Fibroblast of upper back skin (primary cell): ENCODE results near the gene TXK.
"Not testable (repeated sequence)": the region's sequence is repeated elsewhere in the genome, so short reads cannot be mapped to it uniquely, and the experiment has no call there.

ENCODE experiments used
- DNase-seq: peaks from one replicate; pipeline ENCODE4 v3.0.0-alpha.2; 2013

TXK gene

GRCh38 chr4:48134081-48134480 is at the start of gene TXK:
TSS of gene TXK (minus strand) at chr4:48134250. CDS start at chr4:48134170, 80 bp downstream.
- DNase-seq = no peak

GRCh38 chr4:48180234-48180633 is 46.2 kb upstream of the TXK start:
- peak; percentile 58 for DNase-seq

- no peak for DNase-seq
These were observed 44.9 kb upstream of the TXK start for GRCh38 chr4:48178931-48179330.

- DNase-seq = no peak
These were observed 41.8 kb upstream of the TXK start for GRCh38 chr4:48175806-48176205.

- DNase-seq = no peak
These were observed 41.3 kb upstream of the TXK start for GRCh38 chr4:48175328-48175727.

- DNase-seq = peak; percentile 90
These were observed 39.3 kb upstream of the TXK start for GRCh38 chr4:48173056-48173991.

GRCh38 chr4:48172651-48173050 is 38.6 kb upstream of the TXK start:
- DNase-seq = no peak

GRCh38 chr4:48169636-48170035 is 35.6 kb upstream of the TXK start:
- DNase-seq = no peak

- no peak for DNase-seq
These were observed 33.7 kb upstream of the TXK start for GRCh38 chr4:48167538-48168263.

GRCh38 chr4:48164561-48164960 is 30.5 kb upstream of the TXK start:
- not testable (repeated sequence) for DNase-seq

- DNase-seq = no peak
These were observed 29.7 kb upstream of the TXK start for GRCh38 chr4:48163746-48164145.

- DNase-seq = peak; percentile 31
These were observed 28.1 kb upstream of the TXK start for GRCh38 chr4:48162162-48162561.

- DNase-seq = no peak
These were observed 23.2 kb upstream of the TXK start for GRCh38 chr4:48157271-48157670.

GRCh38 chr4:48156423-48156822 is 22.4 kb upstream of the TXK start:
- DNase-seq = no peak

GRCh38 chr4:48153791-48154550 is 19.9 kb upstream of the TXK start:
- no peak for DNase-seq

- DNase-seq = no peak
These were observed 18.2 kb upstream of the TXK start for GRCh38 chr4:48152259-48152658.

- DNase-seq = no peak
These were observed 15.8 kb upstream of the TXK start for GRCh38 chr4:48149827-48150370.

GRCh38 chr4:48147621-48148020 is 13.6 kb upstream of the TXK start:
- DNase-seq = no peak

- DNase-seq = peak; percentile 56
These were observed 7.0 kb upstream of the TXK start for GRCh38 chr4:48141048-48141447.

- DNase-seq = peak; percentile 45
These were observed 5.6 kb upstream of the TXK start for GRCh38 chr4:48139691-48140090.

- no peak for DNase-seq
These were observed 4.9 kb upstream of the TXK start for GRCh38 chr4:48138936-48139335.

GRCh38 chr4:48138511-48138910 is 4.5 kb upstream of the TXK start:
- no peak for DNase-seq

- DNase-seq = no peak
These were observed 3.8 kb upstream of the TXK start for GRCh38 chr4:48137846-48138245.
